ENCODE measurements around the gene NCAPG2. TPM values are rescaled to one million over a fixed set of nuclear protein-coding genes. Genes with fewer than 3 reads are reported as not detected.
"Not testable (repeated sequence)": the region's sequence is repeated elsewhere in the genome, so short reads cannot be mapped to it uniquely, and the experiment has no call there.

NCAPG2 gene
- total RNA-seq, 1 donor from 2014 or later: 29.5 TPM

- no peak for DNase-seq
Observed at GRCh38 chr7:158633055-158633956, 71.3 kb downstream of the NCAPG2 start.

GRCh38 chr7:158631574-158632195 lies 72.9 kb downstream of the NCAPG2 start:
- no peak for DNase-seq

- not testable (repeated sequence) for DNase-seq
Observed at GRCh38 chr7:158626289-158626688, 78.3 kb downstream of the NCAPG2 start.

GRCh38 chr7:158623241-158623640 lies 81.4 kb downstream of the NCAPG2 start:
- no peak for DNase-seq

GRCh38 chr7:158620839-158621441 lies 83.7 kb downstream of the NCAPG2 start:
- DNase-seq: no peak

- no peak for DNase-seq
Observed at GRCh38 chr7:158620418-158620817, 84.2 kb downstream of the NCAPG2 start.

GRCh38 chr7:158618745-158619140 lies 85.9 kb downstream of the NCAPG2 start:
- DNase-seq: no peak

GRCh38 chr7:158617737-158618128 lies 86.9 kb downstream of the NCAPG2 start:
- DNase-seq: no peak

GRCh38 chr7:158616050-158616449 lies 88.6 kb downstream of the NCAPG2 start:
- no peak for DNase-seq

- DNase-seq: no peak
Observed at GRCh38 chr7:158614700-158615099, 89.9 kb downstream of the NCAPG2 start.

- DNase-seq: no peak
Observed at GRCh38 chr7:158613481-158613880, 91.1 kb downstream of the NCAPG2 start.

GRCh38 chr7:158612546-158612945 lies 92.1 kb downstream of the NCAPG2 start:
- no peak for DNase-seq

GRCh38 chr7:158611541-158611940 lies 93.1 kb downstream of the NCAPG2 start:
- DNase-seq: no peak

GRCh38 chr7:158609313-158609974 lies 95.2 kb downstream of the NCAPG2 start:
- DNase-seq: no peak

- no peak for DNase-seq
Observed at GRCh38 chr7:158607563-158607962, 97.0 kb downstream of the NCAPG2 start.

GRCh38 chr7:158606671-158607424 lies 97.8 kb downstream of the NCAPG2 start:
- DNase-seq: no peak

GRCh38 chr7:158606129-158606528 lies 98.5 kb downstream of the NCAPG2 start:
- DNase-seq: no peak

GRCh38 chr7:158603773-158604755 lies 100.5 kb downstream of the NCAPG2 start:
- no peak for DNase-seq

- no peak for DNase-seq
Observed at GRCh38 chr7:158602905-158603772, 101.5 kb downstream of the NCAPG2 start.

- no peak for DNase-seq
Observed at GRCh38 chr7:158602041-158602440, 102.6 kb downstream of the NCAPG2 start.
